ENCODE measurements around the gene RAB5B. TPM values are rescaled to one million over a fixed set of nuclear protein-coding genes. Genes with fewer than 3 reads are reported as not detected.

The RAB5B gene
- total RNA-seq, 1 experiment from 2014 or later, result 44.5 TPM

DNA sequence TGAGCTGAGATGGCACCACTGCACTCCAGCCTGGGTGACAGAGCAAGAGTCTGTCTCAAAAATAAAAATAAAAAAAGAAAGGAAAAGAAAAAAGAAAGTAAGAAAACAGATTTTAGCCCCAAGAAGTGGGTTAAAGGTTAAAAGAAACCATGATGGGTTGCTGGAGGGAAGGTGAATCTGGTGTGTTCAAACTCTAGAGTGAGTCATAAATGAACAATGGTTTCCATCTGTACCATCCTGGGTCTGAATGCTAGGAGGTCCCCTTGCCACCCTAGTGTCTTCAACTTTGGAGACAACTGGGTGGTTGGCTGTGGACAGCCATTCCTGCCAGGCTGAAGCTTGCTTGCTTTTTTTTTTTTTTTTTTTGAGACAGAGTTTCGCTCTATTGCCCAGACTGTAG is 66.3 kb downstream of the RAB5B start:
- TF ChIP-seq SRF (IDR thresholded peaks at IDR 0.05; ENCODE audit: low read depth) (no peak), TCF7L2 (IDR thresholded peaks at IDR 0.05; ENCODE audit: borderline replicate concordance, extremely low read depth, insufficient read depth, insufficient read length) (no peak), CTCF (IDR thresholded peaks at IDR 0.05 in 2 of 3, conservative IDR thresholded peaks at IDR 0.05 in 1 of 3; ENCODE audit: borderline replicate concordance in 1 of 3, insufficient read depth in 1 of 3, low read depth in 2 of 3, low read length in 2 of 3) (no peak), MAX (IDR thresholded peaks at IDR 0.05) (no peak)
- no peak for DNase-seq (ENCODE audit: low read depth, low spot score)
- H3K9me2 ChIP-seq (ENCODE audit: insufficient read depth), result no peaks in the 10 kb centered on the region
- H3K27ac ChIP-seq (ENCODE audit: low read depth, low read length), result peak overlapping the region; percentile 90
- peak overlapping the region; percentile 81 for H3K4me2 ChIP-seq (ENCODE audit: low read length)
- no peak overlapping the region for H2AFZ ChIP-seq (ENCODE audit: low read depth, low read length, poor library complexity, severe bottlenecking)
- peaks cover 14 to 26% of the 10 kb centered on the region in 2 experiments; a peak in 3 of 4 replicates for H3K36me3 ChIP-seq (ENCODE audit: control insufficient read depth in 1 of 2, insufficient read depth in 2 of 2, low read length in 2 of 2)
- BruUV-seq (replicated peaks), result no TSS peak
- H3K79me2 ChIP-seq (ENCODE audit: insufficient read depth, low read length), result peaks cover 23% of the 10 kb centered on the region
- ATAC-seq, result no peak
- CTCF ChIA-PET, result interaction anchor here (0.8 to 1.8 kb wide), 2 partner anchors 11 to 44 kb away, joined by 7 to 13 read pairs; partner anchors contain the start of gene SUOX
- H3K9ac ChIP-seq (ENCODE audit: low read length), result peak overlapping the region; percentile 57
- H3K27me3 ChIP-seq (ENCODE audit: insufficient read depth, low read length), result no peaks in the 10 kb centered on the region
- H3K4me3 ChIP-seq (replicated peaks in 1 of 2; ENCODE audit: low read depth in 1 of 2, low read length in 2 of 2), result peak overlapping the region in 1 of 2 experiments; percentile 99; a peak in 1 of 4 replicates
- H3K9me3 ChIP-seq (ENCODE audit: control insufficient read depth in 1 of 2, insufficient read depth in 1 of 2, low read depth in 1 of 2, low read length in 2 of 2), result no peaks in the 10 kb centered on the region
- RAD21 ChIA-PET (ENCODE audit: low non-redundant PET in 1 of 2, low total read pairs in 2 of 2, uncharacterized antibody in 2 of 2, unreplicated experiment in 2 of 2), result interaction anchor here in 1 of 2 experiments (1.6 to 1.7 kb wide), 2 partner anchors 44 to 302 kb away, joined by 3 read pairs; no protein-coding TSS in a partner anchor
- intact Hi-C loops (cut with micrococcal nuclease), result loop anchor here (2.0 to 5.0 kb wide), 2 partner anchors 108 to 223 kb away; partner anchors contain the start of genes DGKA and SARNP
- POLR2A ChIA-PET, result interaction anchor here (0.6 to 1.5 kb wide), 2 partner anchors 32 to 44 kb away, joined by 3 to 5 read pairs; no protein-coding TSS in a partner anchor
- H4K20me1 ChIP-seq (ENCODE audit: insufficient read depth), result peaks cover 14% of the 10 kb centered on the region; the same call in 1 of the 2 replicates
- H3K4me1 ChIP-seq (ENCODE audit: control insufficient read depth in 1 of 2, insufficient read depth in 2 of 2, low read length in 2 of 2), result peaks cover 16 to 30% of the 10 kb centered on the region in 2 experiments
